Left kidney (tissue), 8 donors: ENCODE results near the gene HOXA13. TPM values are rescaled to one million over a fixed set of nuclear protein-coding genes. Genes with fewer than 3 reads are reported as not detected.

Experiments
- DNase-seq: peaks from one replicate; pipeline ENCODE4 v3.0.0-alpha.2; 2013
- long read RNA-seq, 8 donors: transcript quantifications; one replicate each; lab custom pipeline, GENCODE V29; 2026
- polyA plus RNA-seq: library from polyadenylated mRNA; unstranded; fragments of 120-200 nt; gene quantifications from one replicate; pipeline ENCODE4 v1.2.1, GENCODE V29; 2013; ENCODE audit not compliant: insufficient read length

The HOXA13 gene
- polyA plus RNA-seq, result not detected
- long read RNA-seq, donor 1, result 0 reads
- long read RNA-seq, donor 2, result 0 reads
- long read RNA-seq, donor 3, result 0 reads
- long read RNA-seq, donor 4, result 0 reads
- long read RNA-seq, donor 5, result 0 reads
- long read RNA-seq, donor 6, result 0 reads
- long read RNA-seq, donor 7, result 0 reads
- long read RNA-seq, donor 8, result 0 reads

DNA sequence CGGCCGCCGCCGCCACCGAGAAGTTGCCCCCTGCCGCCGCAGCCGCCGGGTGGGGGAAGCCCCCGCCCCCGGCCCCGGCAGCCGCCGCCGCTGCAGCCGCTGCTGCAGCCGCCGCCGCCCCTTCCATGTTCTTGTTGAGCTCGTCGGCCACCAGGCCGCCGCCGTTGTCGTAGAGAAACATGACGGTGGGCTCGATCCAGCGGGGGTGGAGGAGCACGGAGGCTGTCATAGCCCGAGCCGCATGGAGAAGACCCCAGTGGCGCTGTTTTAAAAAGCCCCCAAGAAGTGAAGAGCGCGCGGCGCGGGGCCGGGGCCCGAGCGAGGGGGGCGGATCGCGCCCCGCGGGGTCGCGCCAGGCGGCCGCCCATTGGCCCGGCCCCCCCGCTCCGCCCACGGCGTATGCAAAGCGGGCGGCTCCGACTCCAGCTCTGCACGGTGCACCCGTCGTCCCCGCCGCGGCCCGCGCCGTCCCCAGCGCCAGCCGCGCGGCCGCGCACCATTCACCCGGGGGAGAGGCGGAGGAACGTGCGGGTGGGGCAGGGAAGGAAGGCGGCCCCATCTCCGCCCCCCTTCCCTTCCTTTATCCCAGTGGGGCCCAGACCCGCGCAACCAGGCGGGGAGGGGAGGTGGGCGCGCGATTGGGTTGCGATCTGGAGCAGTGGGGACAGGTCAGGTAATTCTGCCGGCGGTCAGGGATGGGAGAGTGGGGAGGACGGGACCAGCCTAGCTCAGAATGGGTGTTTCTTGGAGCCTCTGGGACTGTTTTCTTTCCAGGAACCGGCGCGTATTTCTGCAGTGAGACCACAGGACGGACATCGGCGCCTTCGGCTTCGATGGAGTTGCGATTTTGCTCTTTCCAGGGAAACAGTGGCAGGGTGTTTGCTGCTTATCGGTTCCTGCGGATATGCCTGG lies at the start of gene HOXA13:
Gene HOXA13, minus strand, starts transcription at position 243 of the 912 bp plus-strand sequence. Its CDS starts 14 bp downstream, at position 229.
- peak; percentile 30 for DNase-seq

DNA sequence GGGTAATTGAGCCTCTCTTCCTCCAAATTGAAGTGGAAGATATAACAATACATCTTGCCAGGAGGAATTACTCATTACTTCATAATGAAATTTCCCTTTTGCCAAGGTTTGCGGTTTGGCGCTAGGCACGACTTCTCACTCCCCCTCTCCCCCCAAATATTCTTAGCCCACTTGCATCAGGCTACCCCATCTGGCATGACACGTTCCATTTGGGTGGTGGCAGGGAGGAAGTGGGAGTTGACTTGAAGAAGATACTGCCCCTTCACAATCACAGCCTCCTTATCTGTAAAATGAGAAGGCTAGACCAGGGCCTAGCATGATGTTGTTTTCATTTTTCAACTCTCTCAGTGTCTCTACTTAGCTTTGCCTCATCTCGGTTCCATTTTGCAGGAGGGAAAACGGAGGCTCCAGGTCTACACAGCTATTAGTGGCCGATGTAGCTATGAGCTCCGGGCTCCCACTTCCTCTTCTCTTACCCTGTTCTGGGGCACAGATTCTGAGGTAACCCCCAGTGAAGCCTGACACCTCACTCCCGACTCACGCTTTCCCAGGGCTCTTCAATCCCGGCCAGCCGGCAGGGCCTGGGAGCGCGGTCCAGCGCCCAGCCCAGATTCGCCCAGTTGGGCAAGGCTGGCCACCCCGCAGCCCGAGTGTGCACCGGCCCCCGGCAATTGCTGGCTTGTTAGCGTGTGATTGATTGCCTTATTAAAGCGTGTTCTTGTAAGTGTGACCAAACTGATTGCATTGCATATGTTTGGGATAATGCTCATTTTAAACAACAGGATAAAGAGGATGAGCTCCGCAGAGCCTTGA lies 49.2 kb upstream of the HOXA13 start:
- no peak for DNase-seq

DNA sequence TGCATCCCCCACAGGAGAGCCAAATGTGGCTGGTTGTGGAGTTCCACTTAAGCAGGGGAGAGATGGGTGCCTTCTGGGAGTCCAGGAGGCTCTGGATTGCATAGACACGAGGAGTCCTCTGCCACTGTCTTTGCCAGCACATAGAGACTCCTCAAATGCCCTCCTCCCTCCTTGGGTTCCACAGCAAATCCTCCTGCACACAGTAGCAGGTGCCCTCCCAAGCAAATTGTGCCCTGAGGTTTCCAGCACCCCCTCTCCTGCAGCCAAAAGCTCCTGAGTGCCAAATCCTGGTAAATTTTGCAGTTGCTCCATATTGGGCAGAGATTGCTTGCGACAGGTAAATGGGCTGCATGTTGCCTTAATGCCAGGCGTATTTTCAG lies 48.5 kb upstream of the HOXA13 start:
- DNase-seq, result no peak

- DNase-seq, result no peak
Observed at GRCh38 chr7:27247452-27248426, 47.8 kb upstream of the HOXA13 start.

DNA sequence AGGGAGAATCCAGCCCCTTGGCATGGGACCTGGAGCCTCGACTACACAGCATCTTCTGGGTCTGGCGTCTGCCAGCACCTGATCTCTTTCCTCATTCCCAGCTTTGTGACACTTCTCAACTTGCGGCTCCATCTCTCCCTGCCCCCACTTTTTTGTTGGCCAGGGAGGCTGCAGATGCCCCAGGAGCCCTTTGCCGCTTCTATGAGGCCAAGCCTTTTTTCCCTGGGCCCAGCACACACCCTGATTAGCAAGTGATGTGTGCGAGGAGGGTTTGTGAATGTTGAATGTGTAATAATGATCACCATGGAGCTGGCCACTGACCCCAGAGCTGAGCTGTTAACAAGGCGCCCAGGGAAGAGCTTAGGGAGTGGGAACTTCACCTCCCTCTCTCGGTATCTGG lies 47.1 kb upstream of the HOXA13 start:
- no peak for DNase-seq

DNA sequence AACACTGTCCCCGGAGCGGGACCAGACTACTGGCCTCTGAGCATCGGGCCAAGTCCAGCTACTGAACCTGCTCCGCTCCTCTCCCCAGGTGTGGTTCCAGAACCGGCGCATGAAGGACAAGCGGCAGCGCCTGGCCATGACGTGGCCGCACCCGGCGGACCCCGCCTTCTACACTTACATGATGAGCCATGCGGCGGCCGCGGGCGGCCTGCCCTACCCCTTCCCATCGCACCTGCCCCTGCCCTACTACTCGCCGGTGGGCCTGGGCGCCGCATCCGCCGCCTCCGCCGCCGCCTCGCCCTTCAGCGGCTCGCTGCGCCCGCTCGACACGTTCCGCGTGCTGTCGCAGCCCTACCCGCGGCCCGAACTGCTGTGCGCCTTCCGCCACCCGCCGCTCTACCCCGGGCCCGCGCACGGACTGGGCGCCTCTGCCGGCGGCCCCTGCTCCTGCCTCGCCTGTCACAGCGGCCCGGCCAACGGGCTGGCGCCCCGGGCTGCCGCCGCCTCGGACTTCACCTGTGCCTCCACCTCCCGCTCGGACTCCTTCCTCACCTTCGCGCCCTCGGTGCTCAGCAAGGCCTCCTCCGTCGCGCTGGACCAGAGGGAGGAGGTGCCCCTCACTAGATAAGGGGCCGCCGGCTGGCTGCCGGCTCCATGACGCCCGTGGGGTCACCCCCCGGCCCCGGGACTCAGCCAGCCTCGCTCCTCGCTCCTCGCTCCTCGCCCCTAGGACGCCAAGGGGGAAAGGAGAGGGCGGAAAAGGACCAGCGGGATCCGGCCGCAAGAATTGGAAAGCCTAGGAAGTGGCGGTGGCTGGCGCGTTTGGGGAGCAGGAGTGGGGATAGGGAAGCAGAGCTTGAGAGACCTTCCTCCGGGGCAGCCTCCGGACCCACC lies 46.2 kb upstream of the HOXA13 start:
- DNase-seq, result no peak

DNA sequence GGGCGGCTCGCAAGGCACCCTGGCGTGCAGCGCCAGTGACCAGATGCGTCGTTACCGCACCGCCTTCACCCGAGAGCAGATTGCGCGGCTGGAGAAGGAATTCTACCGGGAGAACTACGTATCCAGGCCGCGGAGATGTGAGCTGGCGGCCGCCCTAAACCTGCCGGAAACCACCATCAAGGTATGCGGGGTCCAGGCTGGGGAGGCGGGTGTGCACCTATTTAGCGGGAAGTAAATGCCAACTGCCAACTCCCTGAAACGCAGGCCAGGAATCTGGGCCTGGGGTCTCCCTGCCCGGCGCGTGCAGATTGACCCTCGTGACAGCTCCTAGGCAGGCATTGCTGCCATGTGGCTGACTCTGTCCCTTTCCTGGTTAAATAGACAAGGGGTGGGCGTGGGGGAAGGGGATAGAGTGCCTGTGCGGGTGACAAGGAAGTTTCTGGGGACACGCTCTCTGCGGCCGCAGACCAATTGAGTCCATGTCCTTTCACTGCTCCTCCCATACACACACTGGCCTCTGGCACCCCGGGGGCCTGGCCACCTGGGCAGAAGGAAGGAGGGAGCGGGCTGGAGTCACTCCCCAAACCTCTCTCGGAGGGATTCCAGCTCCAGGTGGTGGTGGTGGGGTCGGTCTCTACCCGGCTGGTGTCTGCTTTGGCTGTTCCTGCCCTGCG lies 45.4 kb upstream of the HOXA13 start:
- no peak for DNase-seq

GRCh38 chr7:27244488-27245123 lies 44.7 kb upstream of the HOXA13 start:
- no peak for DNase-seq

DNA sequence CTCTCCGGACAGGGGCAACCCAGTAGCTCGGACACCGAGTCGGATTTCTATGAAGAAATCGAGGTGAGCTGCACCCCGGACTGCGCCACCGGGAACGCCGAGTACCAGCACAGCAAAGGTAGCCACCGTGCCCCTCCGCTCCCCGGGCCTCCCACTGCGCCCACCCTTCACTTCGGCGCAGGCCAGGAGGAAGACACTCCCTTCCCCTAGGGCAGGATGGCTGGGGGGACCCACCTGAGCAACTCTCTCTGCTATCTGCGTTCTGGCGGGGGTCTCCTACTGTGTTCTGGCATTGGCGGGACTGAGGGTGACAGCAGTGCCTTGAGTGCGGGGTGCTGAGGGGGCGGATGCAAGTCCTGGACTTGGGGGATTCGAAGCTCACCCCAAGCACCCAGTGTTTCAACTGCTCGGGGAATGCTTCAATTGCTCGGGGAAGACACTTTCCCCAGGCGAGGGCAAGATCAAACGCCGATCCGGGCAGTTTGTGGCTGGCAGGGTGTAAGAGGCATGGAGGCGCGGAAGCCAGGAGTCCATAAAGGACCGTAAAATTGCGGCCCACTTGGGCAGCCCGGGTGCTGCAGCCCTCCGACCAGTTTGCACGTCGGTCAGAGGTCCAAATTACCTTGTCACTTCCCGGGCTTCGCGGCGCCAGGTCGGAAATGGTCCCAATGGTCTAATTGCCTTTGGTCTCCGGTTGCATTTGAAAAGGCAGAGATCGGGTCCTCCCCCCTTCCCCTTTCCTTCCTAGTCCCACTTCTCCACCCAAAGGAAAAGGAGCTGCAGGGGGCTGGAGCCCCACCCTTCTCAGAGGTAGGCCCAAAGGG lies 43.7 kb upstream of the HOXA13 start:
- no peak for DNase-seq

GRCh38 chr7:27242555-27243339 lies 42.9 kb upstream of the HOXA13 start, which contains the start of gene EVX1:
Gene EVX1 (plus strand): TSS chr7:27242802. CDS start chr7:27243031, 229 bp downstream.
- DNase-seq, result no peak

GRCh38 chr7:27242154-27242553 lies 42.3 kb upstream of the HOXA13 start:
- DNase-seq, result no peak

- DNase-seq, result no peak
Observed at GRCh38 chr7:27241189-27242056, 41.5 kb upstream of the HOXA13 start.

DNA sequence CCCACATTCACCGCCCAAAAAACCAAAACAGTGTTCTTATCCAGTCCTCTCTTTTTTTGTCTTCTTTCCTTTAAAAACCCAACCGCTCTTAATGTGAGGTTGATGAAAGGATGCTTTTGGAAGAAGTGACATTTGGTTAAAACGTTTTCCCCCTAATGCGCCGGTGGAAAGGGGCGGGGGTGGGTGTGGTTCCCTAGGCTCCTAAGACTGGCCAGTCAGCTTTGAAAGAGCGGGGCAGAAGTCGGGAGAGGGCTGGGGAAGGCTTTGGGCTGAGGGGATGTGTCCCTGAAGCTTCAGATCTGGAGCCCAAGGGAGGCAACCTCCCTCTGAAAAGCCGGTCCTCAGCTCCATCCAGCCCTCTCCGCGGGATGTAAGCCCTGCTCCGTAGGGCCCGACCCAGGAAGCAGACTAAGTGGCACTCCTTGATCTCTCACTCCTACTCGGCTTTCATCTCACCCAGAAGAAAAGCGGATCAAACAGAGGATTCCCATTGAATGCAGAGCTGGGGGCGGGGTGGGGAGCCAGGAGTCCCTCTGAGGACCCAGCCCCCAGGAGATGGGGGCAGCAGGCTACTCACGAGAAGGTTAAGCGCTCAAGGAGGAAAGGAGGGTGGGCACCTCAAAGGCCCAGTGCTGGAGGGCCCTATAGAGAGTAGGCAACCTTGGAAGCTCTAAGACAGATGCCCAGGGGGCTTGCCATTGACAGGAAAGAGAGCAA lies 40.3 kb upstream of the HOXA13 start:
- DNase-seq, result no peak

DNA sequence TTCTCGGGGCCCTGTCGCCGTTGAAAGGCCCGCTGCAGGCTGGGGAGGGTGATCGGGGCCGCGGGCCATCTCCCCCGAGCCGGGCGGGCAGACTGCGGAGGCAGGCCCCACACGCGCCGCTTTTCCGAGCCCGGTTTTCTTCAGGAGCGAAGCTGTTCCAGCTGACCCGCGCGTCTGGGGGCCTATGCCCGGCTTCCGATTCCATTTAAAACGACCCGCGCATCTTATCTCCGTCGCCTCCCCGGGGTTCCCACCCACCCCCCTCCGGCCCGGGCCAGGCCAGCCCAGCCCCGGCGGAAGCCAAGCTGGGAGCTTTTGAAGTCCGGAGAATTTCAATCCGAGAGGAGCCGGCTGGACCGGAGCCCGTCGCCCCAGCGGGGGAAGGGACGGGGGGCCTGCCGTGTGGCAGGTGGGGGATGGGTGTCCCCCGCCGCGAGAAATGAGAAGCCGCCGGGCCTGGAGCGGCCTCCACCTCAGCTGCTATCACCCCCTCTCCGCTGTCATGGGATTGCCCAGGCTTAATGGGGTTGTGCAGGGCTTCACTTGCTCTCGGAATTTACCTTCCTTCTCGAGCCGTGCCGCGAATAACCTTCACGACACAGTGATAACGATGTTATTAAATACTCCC lies 39.6 kb upstream of the HOXA13 start:
- no peak for DNase-seq

DNA sequence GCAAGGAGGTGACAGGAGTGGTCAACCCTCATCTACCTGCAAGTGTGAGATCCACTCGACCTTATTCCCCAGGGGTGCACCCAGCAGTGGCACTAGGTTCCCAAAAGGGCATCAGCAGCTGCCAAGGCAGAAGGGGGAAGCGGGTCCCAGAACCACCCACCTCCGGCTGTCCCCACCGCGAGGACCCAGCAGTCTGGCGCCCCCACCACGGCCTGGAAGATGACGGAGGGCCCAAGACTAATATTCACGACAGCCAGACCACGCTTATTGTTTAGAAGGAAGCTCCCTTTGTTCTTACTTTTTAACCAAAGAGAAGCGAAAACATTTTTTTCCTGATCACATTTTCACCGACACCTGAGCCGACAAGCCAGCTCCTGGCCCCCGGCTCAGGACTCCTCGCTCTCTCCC lies 39.1 kb upstream of the HOXA13 start:
- no peak for DNase-seq
